Measurements from ENCODE around the gene PRDX5. TPM values are rescaled to one million over a fixed set of nuclear protein-coding genes. Genes with fewer than 3 reads are reported as not detected.

PRDX5 gene
- total and polyA plus RNA-seq, 9 of the 15 experiments (the other 6 are each of a cell fraction or from before 2014, with no cell fraction given) = 40.8 to 327 (median 204) TPM

GRCh38 chr11:64356498-64357411 lies 38.8 kb downstream of the PRDX5 start (continued):
- peak; percentile 49; the same call in 1 of the 2 replicates for TF ChIP-seq ZNF263 (CRISPR knock-in tag; IDR thresholded peaks at IDR 0.05; ENCODE audit: borderline replicate concordance)
- TF ChIP-seq, protein P1, sequence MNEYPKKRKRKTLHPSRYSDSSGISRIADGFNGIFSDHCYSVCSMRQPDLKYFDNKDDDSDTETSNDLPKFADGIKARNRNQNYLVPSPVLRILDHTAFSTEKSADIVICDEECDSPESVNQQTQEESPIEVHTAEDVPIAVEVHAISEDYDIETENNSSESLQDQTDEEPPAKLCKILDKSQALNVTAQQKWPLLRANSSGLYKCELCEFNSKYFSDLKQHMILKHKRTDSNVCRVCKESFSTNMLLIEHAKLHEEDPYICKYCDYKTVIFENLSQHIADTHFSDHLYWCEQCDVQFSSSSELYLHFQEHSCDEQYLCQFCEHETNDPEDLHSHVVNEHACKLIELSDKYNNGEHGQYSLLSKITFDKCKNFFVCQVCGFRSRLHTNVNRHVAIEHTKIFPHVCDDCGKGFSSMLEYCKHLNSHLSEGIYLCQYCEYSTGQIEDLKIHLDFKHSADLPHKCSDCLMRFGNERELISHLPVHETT (CRISPR knock-in tag; conservative IDR thresholded peaks at IDR 0.05 in 1 of 2, IDR thresholded peaks at IDR 0.05 in 1 of 2) = no peak
- no peak for TF ChIP-seq MECOM (CRISPR knock-in tag; IDR thresholded peaks at IDR 0.05)
- TF ChIP-seq ZKSCAN3 (CRISPR knock-in tag; IDR thresholded peaks at IDR 0.05) = no peak
- TF ChIP-seq SMAD1 (IDR thresholded peaks at IDR 0.05; ENCODE audit: low read depth, low read length, partially characterized antibody) = no peak
- TF ChIP-seq FOXM1 (IDR thresholded peaks at IDR 0.05; ENCODE audit: low read depth) = no peak
- no peak for TF ChIP-seq FOXM1 (CRISPR knock-in tag; IDR thresholded peaks at IDR 0.05; ENCODE audit: low read depth)
- peak; percentile 54; the same call in 1 of the 2 replicates for TF ChIP-seq SMARCA4 (IDR thresholded peaks at IDR 0.05)
- no peak for TF ChIP-seq EZH2 (IDR thresholded peaks at IDR 0.05; ENCODE audit: borderline replicate concordance, low read depth, low read length)
- TF ChIP-seq MLLT1 (IDR thresholded peaks at IDR 0.05) = no peak
- no peak for TF ChIP-seq ATF4 (CRISPR knock-in tag; IDR thresholded peaks at IDR 0.05)
- no peak; the same call in 1 of the 2 replicates for TF ChIP-seq OTX1 (CRISPR knock-in tag; IDR thresholded peaks at IDR 0.05)
- peak in 1 of 2 experiments; percentile 62; a peak in 1 of 4 replicates for TF ChIP-seq TBL1XR1 (IDR thresholded peaks at IDR 0.05; ENCODE audit: low read length in 2 of 2)
- TF ChIP-seq NFE2L1 (tag; IDR thresholded peaks at IDR 0.05; ENCODE audit: borderline replicate concordance, low read depth) = no peak
- no peak for TF ChIP-seq RBM25 (IDR thresholded peaks at IDR 0.05; ENCODE audit: low read depth, low read length, severe bottlenecking)
- no peak for TF ChIP-seq NUFIP1 (IDR thresholded peaks at IDR 0.05; ENCODE audit: partially characterized antibody)
- TF ChIP-seq KLF6 (CRISPR knock-in tag; IDR thresholded peaks at IDR 0.05; ENCODE audit: borderline replicate concordance) = no peak
- TF ChIP-seq, protein P2, sequence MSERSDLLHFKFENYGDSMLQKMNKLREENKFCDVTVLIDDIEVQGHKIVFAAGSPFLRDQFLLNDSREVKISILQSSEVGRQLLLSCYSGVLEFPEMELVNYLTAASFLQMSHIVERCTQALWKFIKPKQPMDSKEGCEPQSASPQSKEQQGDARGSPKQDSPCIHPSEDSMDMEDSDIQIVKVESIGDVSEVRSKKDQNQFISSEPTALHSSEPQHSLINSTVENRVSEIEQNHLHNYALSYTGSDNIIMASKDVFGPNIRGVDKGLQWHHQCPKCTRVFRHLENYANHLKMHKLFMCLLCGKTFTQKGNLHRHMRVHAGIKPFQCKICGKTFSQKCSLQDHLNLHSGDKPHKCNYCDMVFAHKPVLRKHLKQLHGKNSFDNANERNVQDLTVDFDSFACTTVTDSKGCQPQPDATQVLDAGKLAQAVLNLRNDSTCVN (CRISPR knock-in tag; IDR thresholded peaks at IDR 0.05) = 0 out of 2 replicates have a peak, but pooled peaks have one; percentile 6
- TF ChIP-seq TRIM24 (IDR thresholded peaks at IDR 0.05) = no peak
- TF ChIP-seq PHB2 (IDR thresholded peaks at IDR 0.05; ENCODE audit: low read depth) = no peak
- TF ChIP-seq BRF1 (IDR thresholded peaks at IDR 0.05; ENCODE audit: borderline replicate concordance, extremely low read depth, insufficient read length) = no peak
- no peak for TF ChIP-seq ELF4 (CRISPR knock-in tag; IDR thresholded peaks at IDR 0.05)
